ENCODE measurements around the gene LINC01488. TPM values are rescaled to one million over a fixed set of nuclear protein-coding genes. Genes with fewer than 3 reads are reported as not detected.

LINC01488 gene
- polyA plus RNA-seq, 1 of the 3 experiments (the other 2 are of a cell fraction): not detected

GRCh38 chr11:69440876-69441275 lies 40.6 kb upstream of the LINC01488 start:
- Histone ChIP-seq H2AFZ (ENCODE audit: low read depth) (no peak overlapping the region), H3K27ac (ENCODE audit: low read depth in 2 of 2, low read length in 1 of 2) (no peak overlapping the region), H4K20me1 (ENCODE audit: insufficient read depth) (no peaks in the 10 kb centered on the region), H3F3A (replicated peaks; ENCODE audit: insufficient read depth) (peaks cover 9% of the 10 kb centered on the region), H3K4me2 (no peak overlapping the region), H3K36me3 (replicated peaks in 1 of 2; ENCODE audit: control insufficient read depth in 1 of 2, insufficient read depth in 2 of 2, low read length in 1 of 2) (no peaks in the 10 kb centered on the region), H3K4me3 (ENCODE audit: low read depth in 2 of 2, low read length in 1 of 2) (no peak overlapping the region), H3K9me2 (no peaks in the 10 kb centered on the region), H3K4me1 (ENCODE audit: control insufficient read depth in 1 of 2, insufficient read depth in 2 of 2, low read depth in 1 of 2, low read length in 1 of 2) (peaks cover 26 to 28% of the 10 kb centered on the region in 2 experiments), H3K79me2 (ENCODE audit: insufficient read depth) (no peaks in the 10 kb centered on the region), H3K9me3 (no peaks in the 10 kb centered on the region), H3K9ac (no peak overlapping the region), H3K27me3 (ENCODE audit: insufficient read depth) (no peaks in the 10 kb centered on the region)
- POLR2A ChIA-PET: no interaction called here
- DNase-seq: no peak
- TF ChIP-seq SIN3A (IDR thresholded peaks at IDR 0.05; ENCODE audit: borderline replicate concordance, low read depth, low read length) (no peak), RXRA (IDR thresholded peaks at IDR 0.05; ENCODE audit: borderline replicate concordance, low read depth) (no peak), RAD21 (IDR thresholded peaks at IDR 0.05; ENCODE audit: low read length) (no peak), MXI1 (IDR thresholded peaks at IDR 0.05; ENCODE audit: low read depth, low read length) (no peak)
- TF ChIP-seq, protein P1, sequence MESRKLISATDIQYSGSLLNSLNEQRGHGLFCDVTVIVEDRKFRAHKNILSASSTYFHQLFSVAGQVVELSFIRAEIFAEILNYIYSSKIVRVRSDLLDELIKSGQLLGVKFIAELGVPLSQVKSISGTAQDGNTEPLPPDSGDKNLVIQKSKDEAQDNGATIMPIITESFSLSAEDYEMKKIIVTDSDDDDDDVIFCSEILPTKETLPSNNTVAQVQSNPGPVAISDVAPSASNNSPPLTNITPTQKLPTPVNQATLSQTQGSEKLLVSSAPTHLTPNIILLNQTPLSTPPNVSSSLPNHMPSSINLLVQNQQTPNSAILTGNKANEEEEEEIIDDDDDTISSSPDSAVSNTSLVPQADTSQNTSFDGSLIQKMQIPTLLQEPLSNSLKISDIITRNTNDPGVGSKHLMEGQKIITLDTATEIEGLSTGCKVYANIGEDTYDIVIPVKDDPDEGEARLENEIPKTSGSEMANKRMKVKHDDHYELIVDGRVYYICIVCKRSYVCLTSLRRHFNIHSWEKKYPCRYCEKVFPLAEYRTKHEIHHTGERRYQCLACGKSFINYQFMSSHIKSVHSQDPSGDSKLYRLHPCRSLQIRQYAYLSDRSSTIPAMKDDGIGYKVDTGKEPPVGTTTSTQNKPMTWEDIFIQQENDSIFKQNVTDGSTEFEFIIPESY (IDR thresholded peaks at IDR 0.05; ENCODE audit: borderline replicate concordance, low read depth): no peak
- CTCF ChIA-PET: interaction anchor here (4.0 kb wide), 1 partner anchor 339 kb away, joined by 17 read pairs; no protein-coding TSS in a partner anchor
- WGBS (ENCODE audit: low lambda C conversion rate): 86% methylated on average over 5 of the region's 6 CpGs

GRCh38 chr11:69442012-69442806 lies 39.3 kb upstream of the LINC01488 start:
- peak overlapping the region; percentile 91 to 99 for H3K27ac ChIP-seq (ENCODE audit: low read depth in 2 of 2, low read length in 1 of 2)
- no peaks in the 10 kb centered on the region for H3K36me3 ChIP-seq (replicated peaks in 1 of 2; ENCODE audit: control insufficient read depth in 1 of 2, insufficient read depth in 2 of 2, low read length in 1 of 2)
- no peaks in the 10 kb centered on the region for H3K27me3 ChIP-seq (ENCODE audit: insufficient read depth)
- no peaks in the 10 kb centered on the region for H4K20me1 ChIP-seq (ENCODE audit: insufficient read depth)
- H2AFZ ChIP-seq (ENCODE audit: low read depth): peak overlapping the region; percentile 58; the same call in 1 of the 2 replicates
- no peak for DNase-seq
- no peak for TF ChIP-seq MEF2A (IDR thresholded peaks at IDR 0.05; ENCODE audit: borderline replicate concordance, low read depth)
- TF ChIP-seq, protein P2, sequence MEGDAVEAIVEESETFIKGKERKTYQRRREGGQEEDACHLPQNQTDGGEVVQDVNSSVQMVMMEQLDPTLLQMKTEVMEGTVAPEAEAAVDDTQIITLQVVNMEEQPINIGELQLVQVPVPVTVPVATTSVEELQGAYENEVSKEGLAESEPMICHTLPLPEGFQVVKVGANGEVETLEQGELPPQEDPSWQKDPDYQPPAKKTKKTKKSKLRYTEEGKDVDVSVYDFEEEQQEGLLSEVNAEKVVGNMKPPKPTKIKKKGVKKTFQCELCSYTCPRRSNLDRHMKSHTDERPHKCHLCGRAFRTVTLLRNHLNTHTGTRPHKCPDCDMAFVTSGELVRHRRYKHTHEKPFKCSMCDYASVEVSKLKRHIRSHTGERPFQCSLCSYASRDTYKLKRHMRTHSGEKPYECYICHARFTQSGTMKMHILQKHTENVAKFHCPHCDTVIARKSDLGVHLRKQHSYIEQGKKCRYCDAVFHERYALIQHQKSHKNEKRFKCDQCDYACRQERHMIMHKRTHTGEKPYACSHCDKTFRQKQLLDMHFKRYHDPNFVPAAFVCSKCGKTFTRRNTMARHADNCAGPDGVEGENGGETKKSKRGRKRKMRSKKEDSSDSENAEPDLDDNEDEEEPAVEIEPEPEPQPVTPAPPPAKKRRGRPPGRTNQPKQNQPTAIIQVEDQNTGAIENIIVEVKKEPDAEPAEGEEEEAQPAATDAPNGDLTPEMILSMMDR (IDR thresholded peaks at IDR 0.05): peak; percentile 27
- no peak for TF ChIP-seq PBX3 (IDR thresholded peaks at IDR 0.05)
- H3K9ac ChIP-seq: peak overlapping the region; percentile 83; the same call in 1 of the 2 replicates
- no peaks in the 10 kb centered on the region for H3K79me2 ChIP-seq (ENCODE audit: insufficient read depth)
- H3K4me3 ChIP-seq (ENCODE audit: low read depth in 2 of 2, low read length in 1 of 2): no peak overlapping the region
- no peaks in the 10 kb centered on the region for H3K9me2 ChIP-seq
- no peaks in the 10 kb centered on the region for H3K9me3 ChIP-seq
- H3F3A ChIP-seq (replicated peaks; ENCODE audit: insufficient read depth): peaks cover 9% of the 10 kb centered on the region
- peaks cover 23 to 28% of the 10 kb centered on the region in 2 experiments for H3K4me1 ChIP-seq (ENCODE audit: control insufficient read depth in 1 of 2, insufficient read depth in 2 of 2, low read depth in 1 of 2, low read length in 1 of 2)
- WGBS (ENCODE audit: low lambda C conversion rate): 90% methylated on average over 8 of the region's 10 CpGs
- H3K4me2 ChIP-seq: peak overlapping the region; percentile 84; the same call in 1 of the 2 replicates
- CTCF ChIA-PET: interaction anchor here (0.6 to 4.0 kb wide), 10 partner anchors 12 to 340 kb away, joined by 3 to 17 read pairs (median 4); no protein-coding TSS in a partner anchor
- POLR2A ChIA-PET: interaction anchor here (1.0 to 2.7 kb wide), 6 partner anchors 15 to 337 kb away, joined by 3 to 16 read pairs (median 4); partner anchors contain the start of gene CCND1
